HepG2 (cell line): Measurements from ENCODE around the gene DCAF7. TPM values are rescaled to one million over a fixed set of nuclear protein-coding genes. Genes with fewer than 3 reads are reported as not detected.

Experiments used
- DNMT3B ChIP-seq: conservative IDR thresholded peaks from 2 replicates; pipeline ENCODE4 v1.6.1; 2016; ENCODE audit warnings: missing biosample characterization, control low read depth
- FOSL2 ChIP-seq: sonication (generic); formaldehyde crosslinking; IDR thresholded peaks from 2 replicates; pipeline ENCODE4 v1.4.0; 2020; ENCODE audit warnings: missing genetic modification reagents
- FOXO1 ChIP-seq: sonication (generic); formaldehyde crosslinking; IDR thresholded peaks from 2 replicates; pipeline ENCODE4 v1.4.0; 2020; ENCODE audit warnings: missing genetic modification reagents
- GABPA ChIP-seq, 2 experiments: IDR thresholded peaks; 2 replicates each; pipeline ENCODE4 v1.6.1; 2011 to 2016; ENCODE audit warnings: low read depth in 2 of 2, low read length in 1 of 2, missing biosample characterization in 1 of 2, missing genetic modification characterization in 1 of 2
- GPN1 ChIP-seq: sonication (generic); formaldehyde crosslinking; IDR thresholded peaks from 2 replicates; pipeline ENCODE4 v1.5.1; 2020; ENCODE audit warnings: missing genetic modification reagents, borderline replicate concordance
- KDM2A ChIP-seq: sonication (generic); formaldehyde crosslinking; IDR thresholded peaks from 2 replicates; pipeline ENCODE4 v1.4.0; 2020; ENCODE audit warnings: low read depth, missing genetic modification reagents, borderline replicate concordance
- MIER3 ChIP-seq: IDR thresholded peaks from 2 replicates; pipeline ENCODE4 v1.6.1; 2016; ENCODE audit warnings: missing compliant biosample characterization, borderline replicate concordance
- TBX3 ChIP-seq: fragments of 450-650 bp; IDR thresholded peaks from 2 replicates; pipeline ENCODE4 v1.6.1; 2017; ENCODE audit warnings: antibody characterized with exemption, mild to moderate bottlenecking, inconsistent platforms, borderline replicate concordance
- YEATS4 ChIP-seq: sonication (generic); formaldehyde crosslinking; IDR thresholded peaks from 2 replicates; pipeline ENCODE4 v1.4.0; 2020; ENCODE audit warnings: missing genetic modification reagents, borderline replicate concordance
- ZBTB3 ChIP-seq: sonication (generic); formaldehyde crosslinking; IDR thresholded peaks from 2 replicates; pipeline ENCODE4 v1.4.0; 2020; ENCODE audit warnings: low read depth, mild to moderate bottlenecking, moderate library complexity, missing genetic modification reagents, borderline replicate concordance
- ZBTB38 ChIP-seq: sonication (generic); formaldehyde crosslinking; IDR thresholded peaks from 2 replicates; pipeline ENCODE4 v1.5.1; 2020; ENCODE audit warnings: mild to moderate bottlenecking, missing genetic modification reagents
- ZNF17 ChIP-seq: sonication (generic); formaldehyde crosslinking; IDR thresholded peaks from 2 replicates; pipeline ENCODE4 v1.5.0; 2020; ENCODE audit warnings: mild to moderate bottlenecking, missing genetic modification reagents
- ZNF263 ChIP-seq: sonication (generic); formaldehyde crosslinking; IDR thresholded peaks from 2 replicates; pipeline ENCODE4 v1.4.0; 2020; ENCODE audit warnings: missing genetic modification reagents
- ZNF510 ChIP-seq: sonication (generic); formaldehyde crosslinking; IDR thresholded peaks from 2 replicates; pipeline ENCODE4 v1.4.0; 2020; ENCODE audit warnings: low read depth, mild to moderate bottlenecking, missing genetic modification reagents
- ZNF720 ChIP-seq: sonication (generic); formaldehyde crosslinking; IDR thresholded peaks from 2 replicates; pipeline ENCODE4 v1.4.0; 2020; ENCODE audit warnings: missing genetic modification reagents
- ZSCAN31 ChIP-seq: sonication (generic); formaldehyde crosslinking; IDR thresholded peaks from 2 replicates; pipeline ENCODE4 v1.5.0; 2020; ENCODE audit warnings: low read depth, mild to moderate bottlenecking, missing genetic modification reagents
- polyA plus RNA-seq, 8 experiments: library from polyadenylated mRNA; depleted of rRNA in 3 of 8; stranded (reverse) in 7 of 8; unstranded in 1 of 8; fragments of >200 nt; fragmentation: Illumina TruSeq in 4 of 8; extraction: Trizol in 4 of 8; gene quantifications; 2 replicates each; pipeline versions ENCODE4 v1.2.1 to v1.2.3, GENCODE V29; 2011 to 2016; ENCODE audit warnings: low read depth in 4 of 8, missing spikeins in 1 of 8, mixed read lengths in 1 of 8; ENCODE audit not compliant: insufficient read depth in 1 of 8
- total RNA-seq, 5 experiments: library from RNA; depleted of rRNA; stranded (reverse); fragments of >200 nt; fragmentation: Illumina TruSeq; extraction: Trizol; gene quantifications; 2 replicates each; pipeline ENCODE4 v1.2.3, GENCODE V29; 2016; ENCODE audit warnings: low read depth in 1 of 5
- TF ChIP-seq, protein P1 (sequence below): sonication (generic); formaldehyde crosslinking; IDR thresholded peaks from 2 replicates; pipeline ENCODE4 v1.5.0; 2020; ENCODE audit warnings: mild to moderate bottlenecking, missing genetic modification reagents
- TF ChIP-seq, protein P2 (sequence below): sonication (generic); formaldehyde crosslinking; conservative IDR thresholded peaks from 2 replicates; pipeline ENCODE4 v1.8.1; 2023; ENCODE audit warnings: missing genetic modification reagents
- TF ChIP-seq, protein P3 (sequence below): IDR thresholded peaks from 2 replicates; pipeline ENCODE4 v1.6.1; 2016
- TF ChIP-seq, protein P4 (sequence below): sonication (generic); formaldehyde crosslinking; IDR thresholded peaks from 2 replicates; pipeline ENCODE4 v1.4.0; 2020; ENCODE audit warnings: missing genetic modification reagents

Gene DCAF7
- total and polyA plus RNA-seq, 2 of the 13 experiments (the other 11 are each of a cell fraction or from before 2014, with no cell fraction given) = 55.2 to 73.4 TPM

DNA sequence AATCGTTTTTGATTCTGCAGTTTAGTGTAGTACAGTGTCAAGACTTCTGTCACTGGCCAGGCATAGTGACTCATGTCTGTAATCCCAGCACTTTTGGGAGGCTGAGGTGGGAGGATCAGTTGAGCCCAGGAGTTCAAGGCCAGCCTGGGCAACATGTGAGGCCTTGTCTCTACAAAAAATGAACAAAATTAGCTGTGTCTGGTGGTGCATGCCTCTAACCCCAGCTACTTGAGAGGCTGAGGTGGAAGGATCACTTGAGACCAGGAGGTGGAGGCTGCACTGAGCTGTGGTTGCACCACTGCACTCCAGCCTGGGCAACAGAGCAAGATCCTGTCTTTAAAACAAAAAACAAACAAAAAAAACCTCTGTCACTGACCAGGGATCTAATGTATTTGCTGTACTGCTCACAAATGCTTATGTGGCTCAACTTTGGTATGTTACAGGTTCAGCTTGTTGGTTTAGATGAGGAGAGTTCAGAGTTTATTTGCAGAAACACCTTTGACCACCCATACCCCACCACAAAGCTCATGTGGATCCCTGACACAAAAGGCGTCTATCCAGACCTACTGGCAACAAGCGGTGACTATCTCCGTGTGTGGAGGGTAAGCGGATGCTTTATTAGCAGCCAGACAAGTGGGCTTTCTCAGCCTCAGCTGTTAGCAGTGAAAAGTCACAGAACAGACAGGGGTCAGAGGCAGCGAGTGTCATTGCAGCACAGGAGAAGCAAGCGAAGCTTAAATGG, 27.9 kb downstream of the DCAF7 start (continued):
- TF ChIP-seq, protein P1, sequence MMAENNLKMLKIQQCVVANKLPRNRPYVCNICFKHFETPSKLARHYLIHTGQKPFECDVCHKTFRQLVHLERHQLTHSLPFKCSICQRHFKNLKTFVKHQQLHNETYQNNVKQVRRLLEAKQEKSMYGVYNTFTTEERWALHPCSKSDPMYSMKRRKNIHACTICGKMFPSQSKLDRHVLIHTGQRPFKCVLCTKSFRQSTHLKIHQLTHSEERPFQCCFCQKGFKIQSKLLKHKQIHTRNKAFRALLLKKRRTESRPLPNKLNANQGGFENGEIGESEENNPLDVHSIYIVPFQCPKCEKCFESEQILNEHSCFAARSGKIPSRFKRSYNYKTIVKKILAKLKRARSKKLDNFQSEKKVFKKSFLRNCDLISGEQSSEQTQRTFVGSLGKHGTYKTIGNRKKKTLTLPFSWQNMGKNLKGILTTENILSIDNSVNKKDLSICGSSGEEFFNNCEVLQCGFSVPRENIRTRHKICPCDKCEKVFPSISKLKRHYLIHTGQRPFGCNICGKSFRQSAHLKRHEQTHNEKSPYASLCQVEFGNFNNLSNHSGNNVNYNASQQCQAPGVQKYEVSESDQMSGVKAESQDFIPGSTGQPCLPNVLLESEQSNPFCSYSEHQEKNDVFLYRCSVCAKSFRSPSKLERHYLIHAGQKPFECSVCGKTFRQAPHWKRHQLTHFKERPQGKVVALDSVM (CRISPR knock-in tag) = peak; percentile 100
- 0 out of 2 replicates have a peak, but pooled peaks have one; percentile 66 for TF ChIP-seq DNMT3B
- TF ChIP-seq ZBTB38 = peak; percentile 61
- TF ChIP-seq MIER3 (CRISPR knock-in tag) = peak; percentile 89
- TF ChIP-seq GPN1 = no peak
- TF ChIP-seq KDM2A (CRISPR knock-in tag) = peak; percentile 76; the same call in 1 of the 2 replicates
- TF ChIP-seq YEATS4 (CRISPR knock-in tag) = 0 out of 2 replicates have a peak, but pooled peaks have one; percentile 47
- TF ChIP-seq FOXO1 = peak; percentile 79
- no peak for TF ChIP-seq ZSCAN31 (CRISPR knock-in tag)
- TF ChIP-seq FOSL2 (CRISPR knock-in tag) = peak; percentile 66
- TF ChIP-seq, protein P2, sequence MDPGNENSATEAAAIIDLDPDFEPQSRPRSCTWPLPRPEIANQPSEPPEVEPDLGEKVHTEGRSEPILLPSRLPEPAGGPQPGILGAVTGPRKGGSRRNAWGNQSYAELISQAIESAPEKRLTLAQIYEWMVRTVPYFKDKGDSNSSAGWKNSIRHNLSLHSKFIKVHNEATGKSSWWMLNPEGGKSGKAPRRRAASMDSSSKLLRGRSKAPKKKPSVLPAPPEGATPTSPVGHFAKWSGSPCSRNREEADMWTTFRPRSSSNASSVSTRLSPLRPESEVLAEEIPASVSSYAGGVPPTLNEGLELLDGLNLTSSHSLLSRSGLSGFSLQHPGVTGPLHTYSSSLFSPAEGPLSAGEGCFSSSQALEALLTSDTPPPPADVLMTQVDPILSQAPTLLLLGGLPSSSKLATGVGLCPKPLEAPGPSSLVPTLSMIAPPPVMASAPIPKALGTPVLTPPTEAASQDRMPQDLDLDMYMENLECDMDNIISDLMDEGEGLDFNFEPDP (CRISPR knock-in tag) = 0 out of 2 replicates have a peak, but pooled peaks have one; percentile 80
- TF ChIP-seq, protein P3, sequence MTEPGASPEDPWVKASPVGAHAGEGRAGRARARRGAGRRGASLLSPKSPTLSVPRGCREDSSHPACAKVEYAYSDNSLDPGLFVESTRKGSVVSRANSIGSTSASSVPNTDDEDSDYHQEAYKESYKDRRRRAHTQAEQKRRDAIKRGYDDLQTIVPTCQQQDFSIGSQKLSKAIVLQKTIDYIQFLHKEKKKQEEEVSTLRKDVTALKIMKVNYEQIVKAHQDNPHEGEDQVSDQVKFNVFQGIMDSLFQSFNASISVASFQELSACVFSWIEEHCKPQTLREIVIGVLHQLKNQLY (CRISPR knock-in tag) = peak; percentile 51; the same call in 1 of the 2 replicates
- TF ChIP-seq, protein P4, sequence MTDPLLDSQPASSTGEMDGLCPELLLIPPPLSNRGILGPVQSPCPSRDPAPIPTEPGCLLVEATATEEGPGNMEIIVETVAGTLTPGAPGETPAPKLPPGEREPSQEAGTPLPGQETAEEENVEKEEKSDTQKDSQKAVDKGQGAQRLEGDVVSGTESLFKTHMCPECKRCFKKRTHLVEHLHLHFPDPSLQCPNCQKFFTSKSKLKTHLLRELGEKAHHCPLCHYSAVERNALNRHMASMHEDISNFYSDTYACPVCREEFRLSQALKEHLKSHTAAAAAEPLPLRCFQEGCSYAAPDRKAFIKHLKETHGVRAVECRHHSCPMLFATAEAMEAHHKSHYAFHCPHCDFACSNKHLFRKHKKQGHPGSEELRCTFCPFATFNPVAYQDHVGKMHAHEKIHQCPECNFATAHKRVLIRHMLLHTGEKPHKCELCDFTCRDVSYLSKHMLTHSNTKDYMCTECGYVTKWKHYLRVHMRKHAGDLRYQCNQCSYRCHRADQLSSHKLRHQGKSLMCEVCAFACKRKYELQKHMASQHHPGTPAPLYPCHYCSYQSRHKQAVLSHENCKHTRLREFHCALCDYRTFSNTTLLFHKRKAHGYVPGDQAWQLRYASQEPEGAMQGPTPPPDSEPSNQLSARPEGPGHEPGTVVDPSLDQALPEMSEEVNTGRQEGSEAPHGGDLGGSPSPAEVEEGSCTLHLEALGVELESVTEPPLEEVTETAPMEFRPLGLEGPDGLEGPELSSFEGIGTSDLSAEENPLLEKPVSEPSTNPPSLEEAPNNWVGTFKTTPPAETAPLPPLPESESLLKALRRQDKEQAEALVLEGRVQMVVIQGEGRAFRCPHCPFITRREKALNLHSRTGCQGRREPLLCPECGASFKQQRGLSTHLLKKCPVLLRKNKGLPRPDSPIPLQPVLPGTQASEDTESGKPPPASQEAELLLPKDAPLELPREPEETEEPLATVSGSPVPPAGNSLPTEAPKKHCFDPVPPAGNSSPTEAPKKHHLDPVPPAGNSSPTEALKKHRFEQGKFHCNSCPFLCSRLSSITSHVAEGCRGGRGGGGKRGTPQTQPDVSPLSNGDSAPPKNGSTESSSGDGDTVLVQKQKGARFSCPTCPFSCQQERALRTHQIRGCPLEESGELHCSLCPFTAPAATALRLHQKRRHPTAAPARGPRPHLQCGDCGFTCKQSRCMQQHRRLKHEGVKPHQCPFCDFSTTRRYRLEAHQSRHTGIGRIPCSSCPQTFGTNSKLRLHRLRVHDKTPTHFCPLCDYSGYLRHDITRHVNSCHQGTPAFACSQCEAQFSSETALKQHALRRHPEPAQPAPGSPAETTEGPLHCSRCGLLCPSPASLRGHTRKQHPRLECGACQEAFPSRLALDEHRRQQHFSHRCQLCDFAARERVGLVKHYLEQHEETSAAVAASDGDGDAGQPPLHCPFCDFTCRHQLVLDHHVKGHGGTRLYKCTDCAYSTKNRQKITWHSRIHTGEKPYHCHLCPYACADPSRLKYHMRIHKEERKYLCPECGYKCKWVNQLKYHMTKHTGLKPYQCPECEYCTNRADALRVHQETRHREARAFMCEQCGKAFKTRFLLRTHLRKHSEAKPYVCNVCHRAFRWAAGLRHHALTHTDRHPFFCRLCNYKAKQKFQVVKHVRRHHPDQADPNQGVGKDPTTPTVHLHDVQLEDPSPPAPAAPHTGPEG (CRISPR knock-in tag) = no peak
- TF ChIP-seq ZNF510 (CRISPR knock-in tag) = peak; percentile 92; the same call in 1 of the 2 replicates
- TF ChIP-seq ZBTB3 = peak; percentile 95
- TF ChIP-seq ZNF17 (CRISPR knock-in tag) = no peak
- no peak for TF ChIP-seq GABPA (IDR thresholded peaks at IDR 0.05; ENCODE audit: low read depth, low read length)
- peak; percentile 55 for TF ChIP-seq GABPA (CRISPR knock-in tag; IDR thresholded peaks at IDR 0.05; ENCODE audit: low read depth)
- TF ChIP-seq ZNF263 (CRISPR knock-in tag) = no peak
- no peak for TF ChIP-seq ZNF720
- TF ChIP-seq TBX3 = peak; percentile 99
